HL-60/S4 treated with phorbol 12-myristate 13-acetate at 8.2 ng/mL for 4 days and 3 days (cell line): ENCODE data around the gene SMOC1.

Source experiments
- in situ Hi-C: fragments of 300-500 bp; cut with MboI; formaldehyde crosslinking; loops from 2 replicates; pipeline ENCODE4 v1.15.0; 2022; ENCODE audit warnings: low sequenced_read_pairs

SMOC1 gene

GRCh38 chr14:69973846-69974245, 94.6 kb downstream of the SMOC1 start:
- in situ Hi-C loops = no loop called here

GRCh38 chr14:69979882-69980281, 100.7 kb downstream of the SMOC1 start:
- in situ Hi-C loops = no loop called here

- in situ Hi-C loops = no loop called here
Observed at GRCh38 chr14:69980457-69981425, 101.5 kb downstream of the SMOC1 start.

GRCh38 chr14:69982220-69982839, 103.1 kb downstream of the SMOC1 start:
- in situ Hi-C loops = no loop called here

GRCh38 chr14:69982886-69983285, 103.7 kb downstream of the SMOC1 start:
- in situ Hi-C loops = no loop called here

GRCh38 chr14:69983317-69983716, 104.1 kb downstream of the SMOC1 start:
- in situ Hi-C loops = no loop called here

- in situ Hi-C loops = no loop called here
Observed at GRCh38 chr14:69985463-69985862, 106.2 kb downstream of the SMOC1 start.

- in situ Hi-C loops = no loop called here
Observed at GRCh38 chr14:69986336-69986735, 107.1 kb downstream of the SMOC1 start.

GRCh38 chr14:69987406-69988121, 108.3 kb downstream of the SMOC1 start:
- in situ Hi-C loops = no loop called here

- in situ Hi-C loops = no loop called here
Observed at GRCh38 chr14:69988979-69989378, 109.8 kb downstream of the SMOC1 start.

GRCh38 chr14:69989622-69990021, 110.4 kb downstream of the SMOC1 start:
- in situ Hi-C loops = no loop called here

- in situ Hi-C loops = no loop called here
Observed at GRCh38 chr14:69990323-69990722, 111.1 kb downstream of the SMOC1 start.

GRCh38 chr14:69991422-69991821, 112.2 kb downstream of the SMOC1 start:
- in situ Hi-C loops = no loop called here

- in situ Hi-C loops = no loop called here
Observed at GRCh38 chr14:69992564-69992963, 113.3 kb downstream of the SMOC1 start.

GRCh38 chr14:69993326-69993725, 114.1 kb downstream of the SMOC1 start:
- in situ Hi-C loops = no loop called here

- in situ Hi-C loops = no loop called here
Observed at GRCh38 chr14:69994002-69994401, 114.8 kb downstream of the SMOC1 start.

GRCh38 chr14:69996216-69996615, 117.0 kb downstream of the SMOC1 start:
- in situ Hi-C loops = no loop called here

GRCh38 chr14:69997849-69998248, 118.6 kb downstream of the SMOC1 start:
- in situ Hi-C loops = no loop called here

GRCh38 chr14:69999261-69999674, 120.1 kb downstream of the SMOC1 start:
- in situ Hi-C loops = no loop called here

GRCh38 chr14:70000601-70001000, 121.4 kb downstream of the SMOC1 start:
- in situ Hi-C loops = no loop called here

- in situ Hi-C loops = no loop called here
Observed at GRCh38 chr14:70002589-70003346, 123.6 kb downstream of the SMOC1 start.
